Uterus (tissue), 2 donors: ENCODE measurements around the gene POLR2J2.
"Not testable (repeated sequence)": the region's sequence is repeated elsewhere in the genome, so short reads cannot be mapped to it uniquely, and the experiment has no call there.

Experiments
- POLR2A ChIP-seq, 2 donors: fragments of 450-650 bp; IDR thresholded peaks; one replicate each; pipeline ENCODE4 v1.6.1; 2016; ENCODE audit warnings: antibody characterized with exemption in 2 of 2, mild to moderate bottlenecking in 1 of 2, moderate library complexity in 1 of 2
- TF ChIP-seq, protein P1 (sequence below), 4 experiments: fragments of 200-600 bp in 2 of 4; fragments of 450-650 bp in 2 of 4; sonication (generic) in 2 of 4; IDR thresholded peaks; one replicate each; pipeline ENCODE4 v1.5.1; 2016 to 2019; ENCODE audit warnings: antibody characterized with exemption in 4 of 4, mild to moderate bottlenecking in 2 of 4, moderate library complexity in 1 of 4

DNA sequence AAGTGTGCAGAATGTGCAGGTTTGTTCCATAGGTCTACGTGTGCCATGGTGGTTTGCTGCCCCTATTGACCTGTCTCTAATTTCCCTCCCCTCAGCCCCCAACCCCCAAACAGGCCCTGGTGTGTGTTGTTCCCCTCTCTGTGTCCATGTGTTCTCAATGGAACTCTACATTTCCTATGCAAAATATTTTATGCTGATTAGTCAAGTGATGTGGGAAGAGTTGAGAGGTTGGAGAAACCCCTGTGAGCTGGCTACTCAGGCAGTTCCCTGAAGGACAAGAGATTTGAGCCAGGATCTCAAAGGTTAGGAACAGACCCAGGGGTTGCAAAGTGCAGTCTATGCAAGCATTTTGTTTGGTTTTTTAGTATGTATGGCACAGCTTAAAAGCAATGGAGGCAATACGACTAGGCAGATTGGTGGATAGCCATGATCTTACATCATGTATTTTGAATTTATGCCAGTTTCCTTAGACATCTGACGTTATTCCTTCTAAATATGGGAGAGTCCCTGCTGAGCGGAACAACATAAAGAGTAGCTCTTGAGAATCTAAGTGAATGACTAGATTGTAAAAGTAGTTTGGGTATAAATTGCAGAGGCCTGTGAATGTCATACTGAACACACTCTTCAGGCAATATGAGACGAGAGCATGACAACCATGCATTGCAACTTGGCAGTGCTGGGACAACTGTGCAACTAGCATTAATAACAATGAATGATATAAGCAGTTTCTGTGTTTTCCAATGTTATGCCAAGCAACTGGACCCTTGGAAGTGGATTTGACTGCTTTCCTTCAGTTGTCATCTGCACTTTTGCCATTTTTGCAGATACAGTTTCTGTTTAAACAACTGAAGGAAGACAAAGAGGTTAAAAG is 26.4 kb upstream of the POLR2J2 start:
- TF ChIP-seq, protein P1, sequence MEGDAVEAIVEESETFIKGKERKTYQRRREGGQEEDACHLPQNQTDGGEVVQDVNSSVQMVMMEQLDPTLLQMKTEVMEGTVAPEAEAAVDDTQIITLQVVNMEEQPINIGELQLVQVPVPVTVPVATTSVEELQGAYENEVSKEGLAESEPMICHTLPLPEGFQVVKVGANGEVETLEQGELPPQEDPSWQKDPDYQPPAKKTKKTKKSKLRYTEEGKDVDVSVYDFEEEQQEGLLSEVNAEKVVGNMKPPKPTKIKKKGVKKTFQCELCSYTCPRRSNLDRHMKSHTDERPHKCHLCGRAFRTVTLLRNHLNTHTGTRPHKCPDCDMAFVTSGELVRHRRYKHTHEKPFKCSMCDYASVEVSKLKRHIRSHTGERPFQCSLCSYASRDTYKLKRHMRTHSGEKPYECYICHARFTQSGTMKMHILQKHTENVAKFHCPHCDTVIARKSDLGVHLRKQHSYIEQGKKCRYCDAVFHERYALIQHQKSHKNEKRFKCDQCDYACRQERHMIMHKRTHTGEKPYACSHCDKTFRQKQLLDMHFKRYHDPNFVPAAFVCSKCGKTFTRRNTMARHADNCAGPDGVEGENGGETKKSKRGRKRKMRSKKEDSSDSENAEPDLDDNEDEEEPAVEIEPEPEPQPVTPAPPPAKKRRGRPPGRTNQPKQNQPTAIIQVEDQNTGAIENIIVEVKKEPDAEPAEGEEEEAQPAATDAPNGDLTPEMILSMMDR (IDR thresholded peaks at IDR 0.05) = not testable (repeated sequence)
- TF ChIP-seq POLR2A (IDR thresholded peaks at IDR 0.05) = not testable (repeated sequence)
